ENCODE measurements around the gene FRMD1.

DNA sequence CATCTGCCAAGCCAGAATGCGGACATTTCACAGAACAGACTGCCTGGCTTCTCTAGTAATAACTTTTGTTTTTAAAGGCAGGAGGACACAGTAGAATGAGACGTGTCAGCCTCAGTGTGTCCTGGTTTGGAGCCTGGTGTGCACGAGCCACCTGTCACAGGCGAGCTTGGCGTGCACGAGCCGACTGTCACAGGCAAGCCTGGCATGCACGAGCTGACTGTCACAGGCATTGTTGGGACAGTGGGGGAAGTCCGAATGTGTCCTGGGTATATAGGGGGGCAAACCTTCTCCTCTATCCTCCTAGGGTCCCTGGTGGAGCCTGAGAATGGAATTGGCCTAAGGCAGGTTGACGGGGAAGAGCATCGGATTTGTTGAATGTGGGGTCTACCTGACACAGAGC is 74.1 kb downstream of the FRMD1 start:
- TF ChIP-seq POLR2A (IDR thresholded peaks at IDR 0.05; ENCODE audit: borderline replicate concordance, extremely low read depth, insufficient read depth, insufficient read length) (no peak), JUND (IDR thresholded peaks at IDR 0.05) (no peak), CEBPB (IDR thresholded peaks at IDR 0.05; ENCODE audit: low read depth) (no peak), POLR2AphosphoS5 (IDR thresholded peaks at IDR 0.05; ENCODE audit: low read depth, low read length) (no peak), EZH2 (IDR thresholded peaks at IDR 0.05) (no peak), EGR1 (IDR thresholded peaks at IDR 0.05; ENCODE audit: low read depth) (no peak), CBX3 (IDR thresholded peaks at IDR 0.05; ENCODE audit: low read depth) (no peak)
- TF ChIP-seq, protein P1, sequence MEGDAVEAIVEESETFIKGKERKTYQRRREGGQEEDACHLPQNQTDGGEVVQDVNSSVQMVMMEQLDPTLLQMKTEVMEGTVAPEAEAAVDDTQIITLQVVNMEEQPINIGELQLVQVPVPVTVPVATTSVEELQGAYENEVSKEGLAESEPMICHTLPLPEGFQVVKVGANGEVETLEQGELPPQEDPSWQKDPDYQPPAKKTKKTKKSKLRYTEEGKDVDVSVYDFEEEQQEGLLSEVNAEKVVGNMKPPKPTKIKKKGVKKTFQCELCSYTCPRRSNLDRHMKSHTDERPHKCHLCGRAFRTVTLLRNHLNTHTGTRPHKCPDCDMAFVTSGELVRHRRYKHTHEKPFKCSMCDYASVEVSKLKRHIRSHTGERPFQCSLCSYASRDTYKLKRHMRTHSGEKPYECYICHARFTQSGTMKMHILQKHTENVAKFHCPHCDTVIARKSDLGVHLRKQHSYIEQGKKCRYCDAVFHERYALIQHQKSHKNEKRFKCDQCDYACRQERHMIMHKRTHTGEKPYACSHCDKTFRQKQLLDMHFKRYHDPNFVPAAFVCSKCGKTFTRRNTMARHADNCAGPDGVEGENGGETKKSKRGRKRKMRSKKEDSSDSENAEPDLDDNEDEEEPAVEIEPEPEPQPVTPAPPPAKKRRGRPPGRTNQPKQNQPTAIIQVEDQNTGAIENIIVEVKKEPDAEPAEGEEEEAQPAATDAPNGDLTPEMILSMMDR (IDR thresholded peaks at IDR 0.05 in 2 of 3, conservative IDR thresholded peaks at IDR 0.05 in 1 of 3; ENCODE audit: borderline replicate concordance in 1 of 3, insufficient read depth in 1 of 3, low read depth in 2 of 3, low read length in 2 of 3) = no peak
- TF ChIP-seq, protein P2, sequence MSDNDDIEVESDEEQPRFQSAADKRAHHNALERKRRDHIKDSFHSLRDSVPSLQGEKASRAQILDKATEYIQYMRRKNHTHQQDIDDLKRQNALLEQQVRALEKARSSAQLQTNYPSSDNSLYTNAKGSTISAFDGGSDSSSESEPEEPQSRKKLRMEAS (IDR thresholded peaks at IDR 0.05) = no peak
- TF ChIP-seq, protein P3, sequence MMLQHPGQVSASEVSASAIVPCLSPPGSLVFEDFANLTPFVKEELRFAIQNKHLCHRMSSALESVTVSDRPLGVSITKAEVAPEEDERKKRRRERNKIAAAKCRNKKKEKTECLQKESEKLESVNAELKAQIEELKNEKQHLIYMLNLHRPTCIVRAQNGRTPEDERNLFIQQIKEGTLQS (IDR thresholded peaks at IDR 0.05) = no peak

Measured in HCT116 (cell line).